Amniotic stem cell (primary cell): ENCODE data around the gene WNK1.
"Not testable (repeated sequence)": the region's sequence is repeated elsewhere in the genome, so short reads cannot be mapped to it uniquely, and the experiment has no call there.

Experiments
- DNase-seq: peaks from one replicate; lab custom pipeline; 2025; lab: John Stamatoyannopoulos, UW

The WNK1 gene

DNA sequence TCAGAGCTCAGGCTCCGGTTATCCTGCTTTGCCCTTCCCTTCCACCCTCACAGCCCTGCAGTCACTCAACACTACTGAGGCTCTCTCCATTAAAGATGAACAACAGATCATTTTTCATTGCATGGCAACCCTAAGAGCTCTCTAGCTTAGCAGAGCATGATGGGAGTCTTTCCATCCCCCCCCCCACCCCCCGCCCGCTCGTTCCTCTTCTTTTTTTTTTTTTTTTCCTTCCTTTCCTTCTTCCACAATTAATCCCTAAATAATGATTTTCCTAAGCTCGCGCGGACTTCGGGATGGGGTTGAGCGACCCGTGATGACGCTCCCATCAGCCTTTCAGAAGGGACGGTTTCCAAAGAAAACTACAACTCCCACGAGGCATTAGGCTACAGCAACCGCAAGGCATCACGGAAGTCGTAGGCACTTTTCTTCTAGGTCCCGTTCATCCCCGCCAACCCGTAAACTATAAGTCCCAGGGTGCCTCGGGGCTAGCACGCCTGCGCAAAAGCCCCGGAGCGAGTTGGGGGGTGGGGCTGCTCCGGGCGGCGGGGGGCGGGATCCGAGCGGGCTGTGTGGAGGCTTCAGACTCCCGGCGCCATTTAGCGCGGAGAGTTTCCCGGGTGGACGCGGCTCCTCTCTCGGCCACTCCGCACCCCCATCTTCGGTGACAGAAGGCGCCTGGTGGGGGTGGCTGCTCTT lies at the start of gene WNK1:
Gene WNK1 (plus strand): TSS at position 581 of the 696 bp plus-strand sequence. CDS start 987 bp downstream, outside the sequence.
- peak; percentile 99 for DNase-seq

DNA sequence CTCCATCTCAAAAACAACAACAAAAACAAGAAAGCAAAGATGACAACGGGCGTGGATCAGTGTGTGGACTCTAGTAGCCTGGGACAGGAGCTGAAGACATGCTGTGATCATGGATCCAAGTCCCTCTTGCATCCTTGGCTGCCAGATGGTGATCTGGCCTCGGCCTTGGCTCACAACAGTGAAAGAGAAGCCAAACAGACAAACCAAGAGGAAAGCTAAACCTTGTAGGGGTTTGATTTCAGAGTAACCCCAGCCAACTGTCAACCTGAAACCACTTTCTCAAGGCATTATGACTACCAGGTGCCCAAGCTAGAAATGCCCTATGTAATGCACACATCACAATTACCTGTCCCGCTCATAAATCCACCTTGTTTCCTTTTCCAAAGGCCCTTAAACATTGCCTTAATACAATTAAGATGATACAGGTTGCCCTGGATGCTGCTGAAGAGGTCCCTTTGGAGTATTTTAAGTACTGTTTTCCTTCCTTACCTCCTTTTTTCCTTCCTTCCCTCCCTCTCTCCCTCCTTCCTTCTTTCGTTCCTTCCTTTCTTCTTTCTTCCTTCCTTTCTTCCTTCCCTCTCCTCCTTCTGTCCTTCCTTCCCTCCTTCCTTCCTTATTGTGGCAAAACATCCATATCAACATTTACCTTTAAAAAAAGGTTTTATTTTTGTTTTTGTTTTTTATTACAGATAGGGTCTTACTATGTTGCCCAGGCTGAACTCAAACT lies 47.7 kb upstream of the WNK1 start:
- DNase-seq = no peak

DNA sequence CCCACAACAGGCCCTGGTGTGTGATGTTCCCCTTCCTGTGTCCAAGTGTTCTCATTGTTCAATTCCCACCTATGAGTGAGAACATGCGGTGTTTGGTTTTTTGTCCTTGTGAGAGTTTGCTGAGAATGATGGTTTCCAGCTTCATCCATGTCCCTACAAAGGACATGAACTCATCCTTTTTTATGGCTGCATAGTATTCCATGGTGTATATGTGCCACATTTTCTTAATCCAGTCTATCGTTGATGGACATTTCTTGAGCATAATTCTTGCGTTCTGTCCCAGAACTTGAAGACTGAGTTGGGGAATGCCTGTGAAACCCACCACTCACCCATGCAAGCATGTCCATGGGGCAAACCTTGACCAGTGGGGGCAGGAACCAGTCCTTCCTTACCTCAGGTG lies 44.3 kb upstream of the WNK1 start:
- DNase-seq = not testable (repeated sequence)

DNA sequence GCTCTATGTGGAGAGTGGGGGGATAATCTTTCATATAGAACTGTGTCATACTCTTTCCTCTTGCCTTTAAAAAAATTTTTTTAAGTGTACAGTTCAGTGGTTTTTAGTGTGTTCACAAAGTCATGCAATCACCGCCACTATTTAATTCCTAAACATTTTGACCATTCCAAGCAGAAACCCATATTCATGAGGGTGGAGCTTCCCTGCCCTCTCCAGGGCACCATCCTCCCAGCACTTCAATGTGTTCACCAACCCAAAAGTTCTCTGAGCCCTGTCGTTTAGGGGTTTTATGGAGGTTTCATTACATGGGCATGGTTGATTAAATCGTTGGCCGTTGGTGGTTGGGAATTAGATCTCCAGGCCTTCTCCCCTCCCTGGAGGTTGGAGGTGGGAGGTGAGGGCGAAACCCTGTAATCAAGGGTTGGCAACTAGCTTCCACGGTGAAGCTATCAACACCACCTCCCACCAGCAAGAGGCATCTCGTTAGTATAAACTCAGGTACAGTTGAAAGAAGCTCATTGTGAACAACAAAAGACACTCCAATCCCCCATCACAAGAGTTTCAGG lies 42.8 kb upstream of the WNK1 start:
- no peak for DNase-seq

DNA sequence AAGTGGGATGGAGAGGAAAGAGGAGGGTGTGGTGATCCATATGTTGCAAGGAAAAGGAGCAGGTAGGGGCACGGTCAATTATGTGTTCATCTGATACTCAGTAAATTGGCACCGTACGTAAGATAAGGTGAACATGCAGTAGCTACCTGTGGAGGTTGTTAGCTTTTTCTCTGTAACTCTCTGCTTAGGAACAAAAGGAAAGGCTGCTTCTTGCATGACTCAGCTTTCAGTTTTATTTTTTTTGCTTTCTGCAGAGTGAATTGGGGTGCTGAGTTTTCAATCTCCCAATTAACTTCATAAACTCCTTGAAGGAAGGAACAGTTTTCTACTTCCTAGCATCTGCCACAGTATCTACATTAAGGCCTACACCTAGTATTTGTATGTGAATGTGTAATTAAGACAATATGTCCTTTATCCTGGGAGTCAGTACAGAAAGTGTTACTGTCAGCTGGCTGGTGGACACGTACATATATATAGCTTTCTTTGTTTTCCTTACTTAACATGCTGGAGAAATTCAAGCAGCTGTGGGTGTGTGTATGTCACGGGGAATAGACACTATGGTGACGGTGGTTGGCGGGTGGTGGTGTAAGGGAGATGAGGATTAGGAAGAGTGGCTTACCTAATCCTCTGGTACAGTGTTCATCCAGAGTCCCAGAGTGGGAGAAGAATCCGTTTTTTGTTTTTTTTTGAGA lies 40.1 kb upstream of the WNK1 start:
- DNase-seq = no peak

DNA sequence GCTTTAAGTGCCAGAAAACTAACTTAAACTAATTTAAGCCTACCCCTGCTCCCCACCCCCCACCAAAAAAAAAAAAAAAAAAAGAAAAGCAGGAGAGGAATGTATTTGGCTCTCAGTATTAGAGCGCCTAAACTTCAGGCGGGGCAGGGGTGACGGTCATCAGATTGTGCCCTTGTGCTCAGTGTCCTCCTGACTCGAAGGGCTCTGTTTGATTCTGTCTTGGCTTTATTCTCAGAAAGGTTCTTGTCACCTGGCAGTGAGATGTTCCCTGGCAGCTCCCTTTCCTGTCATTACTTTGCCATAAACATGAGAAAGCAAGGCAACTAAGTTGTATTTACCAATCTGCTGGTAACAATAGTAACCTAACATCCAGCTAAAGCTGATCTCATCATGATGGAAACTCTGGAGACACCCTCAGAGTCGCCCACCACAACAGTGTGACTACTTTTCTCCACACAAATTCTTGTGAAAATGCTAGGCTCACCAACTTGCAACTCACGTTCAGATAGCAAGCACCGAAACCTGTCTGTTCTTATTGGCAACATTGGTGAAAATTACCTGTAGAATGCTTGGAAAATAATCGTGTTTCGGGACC lies 39.0 kb upstream of the WNK1 start:
- no peak for DNase-seq

DNA sequence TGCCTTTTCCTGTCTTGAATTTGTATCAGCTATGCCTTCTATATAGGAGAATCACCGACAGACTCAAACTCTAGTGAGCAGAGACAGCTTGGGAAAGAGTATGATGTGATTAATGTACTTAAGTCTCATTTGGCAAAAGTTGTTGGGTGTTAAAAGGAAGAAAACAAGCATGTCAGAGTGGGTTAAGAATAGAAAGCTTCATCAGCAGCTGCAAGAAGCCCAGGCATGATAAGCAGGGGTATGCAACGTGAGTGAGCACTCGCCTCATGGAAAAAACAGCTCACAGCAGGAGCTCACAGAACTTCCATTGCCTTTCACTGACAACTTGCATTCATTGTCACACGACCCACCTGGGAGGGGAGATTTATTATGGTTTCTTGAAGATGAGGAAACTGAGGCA lies 35.9 kb upstream of the WNK1 start:
- DNase-seq = no peak

DNA sequence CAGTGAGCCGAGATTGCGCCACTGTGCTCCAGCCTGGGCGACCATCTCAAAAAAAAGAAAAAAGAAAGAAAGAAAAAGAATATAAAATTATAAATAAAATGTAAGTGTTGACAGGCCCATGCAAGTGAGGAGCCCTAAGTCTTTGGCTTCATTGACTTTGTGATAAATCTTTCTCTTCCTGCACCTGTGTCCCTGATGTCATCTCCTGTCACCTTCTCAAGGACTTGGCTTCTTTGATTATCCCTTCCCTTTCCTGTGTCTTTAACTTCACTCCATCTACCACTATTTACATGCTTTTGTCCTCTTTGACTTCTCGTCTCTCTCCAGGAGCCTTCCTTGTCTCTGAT lies 33.6 kb upstream of the WNK1 start:
- no peak for DNase-seq

DNA sequence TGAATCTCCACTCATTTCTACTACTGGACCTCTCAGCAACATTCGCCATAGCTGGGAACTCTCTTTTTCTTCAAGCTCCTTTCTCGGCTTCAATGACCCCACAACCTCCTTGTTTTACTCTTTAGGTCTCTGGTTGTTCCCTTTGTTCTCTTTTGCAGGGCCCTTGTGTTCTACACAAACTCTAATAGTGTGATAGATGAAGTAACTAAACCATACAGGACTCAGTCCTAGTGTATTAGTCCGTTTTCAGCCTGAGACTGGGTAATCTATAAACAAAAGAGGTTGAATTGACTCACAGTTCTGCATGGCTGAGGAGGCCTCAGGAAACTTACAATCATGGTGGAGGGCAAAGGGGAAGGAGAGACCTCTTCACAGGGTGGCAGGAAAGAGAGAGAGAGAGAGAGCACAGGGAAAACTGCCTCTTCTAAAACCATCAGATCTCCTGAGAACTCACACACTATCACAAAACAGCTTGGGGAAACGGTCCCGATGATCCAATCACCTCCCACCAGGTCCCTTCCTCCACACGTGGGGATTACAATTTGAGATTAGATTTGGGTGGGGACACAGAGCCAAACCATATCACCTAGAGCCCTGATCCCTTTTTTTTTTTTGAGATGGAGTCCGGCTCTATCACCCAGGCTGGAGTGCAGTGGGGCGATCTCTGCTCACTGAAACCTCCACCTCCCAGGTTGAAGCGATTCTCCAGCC lies 32.0 kb upstream of the WNK1 start:
- no peak for DNase-seq

DNA sequence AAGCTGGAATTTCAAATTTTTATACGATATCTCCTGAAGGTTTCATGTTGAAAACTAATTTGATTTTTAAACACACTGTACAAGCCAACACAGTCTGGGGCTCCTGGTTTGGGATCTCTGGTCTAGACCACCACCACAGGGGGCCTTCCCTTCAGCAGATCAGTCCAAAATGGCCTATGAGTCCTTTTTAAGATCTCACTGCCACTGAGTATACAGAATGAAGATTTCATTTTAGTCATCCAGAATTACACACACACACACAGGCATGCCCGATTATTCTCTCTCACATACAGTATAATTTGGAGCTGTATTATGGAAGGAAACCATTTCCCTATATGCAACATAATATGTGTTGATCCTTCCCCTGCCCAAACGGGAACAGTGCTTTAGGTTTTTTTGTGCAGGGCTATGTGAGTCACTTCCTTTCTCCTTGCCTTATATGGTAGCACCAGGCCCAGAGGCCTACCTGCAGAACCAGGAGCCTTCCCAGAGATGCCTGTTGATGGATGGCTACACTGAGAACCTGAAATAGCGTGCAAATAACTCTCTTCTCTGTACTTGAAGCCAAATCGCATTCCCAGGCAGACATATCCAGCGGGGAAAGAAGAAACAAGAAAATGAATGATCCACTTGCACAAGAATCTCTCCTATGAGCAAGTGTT lies 28.1 kb upstream of the WNK1 start:
- DNase-seq = no peak

DNA sequence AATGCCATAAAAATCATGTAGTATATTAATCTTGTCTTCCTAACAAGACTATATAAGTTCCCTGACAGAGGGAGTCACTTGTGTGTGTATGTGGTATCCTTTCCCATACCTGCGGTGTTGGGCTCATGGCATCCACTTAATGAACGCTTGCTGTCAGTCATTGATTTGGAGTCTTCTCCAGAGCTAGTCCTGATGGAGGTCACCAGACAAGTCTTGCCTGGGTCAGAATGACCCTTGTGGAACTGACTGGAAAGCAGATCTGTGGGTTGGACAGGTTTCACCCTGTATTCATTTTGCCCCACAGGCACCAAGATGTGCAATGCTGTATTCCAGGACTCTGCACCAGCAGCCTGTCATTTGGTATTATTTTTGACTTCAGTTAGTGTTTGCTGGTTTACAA lies 27.3 kb upstream of the WNK1 start:
- DNase-seq = no peak

DNA sequence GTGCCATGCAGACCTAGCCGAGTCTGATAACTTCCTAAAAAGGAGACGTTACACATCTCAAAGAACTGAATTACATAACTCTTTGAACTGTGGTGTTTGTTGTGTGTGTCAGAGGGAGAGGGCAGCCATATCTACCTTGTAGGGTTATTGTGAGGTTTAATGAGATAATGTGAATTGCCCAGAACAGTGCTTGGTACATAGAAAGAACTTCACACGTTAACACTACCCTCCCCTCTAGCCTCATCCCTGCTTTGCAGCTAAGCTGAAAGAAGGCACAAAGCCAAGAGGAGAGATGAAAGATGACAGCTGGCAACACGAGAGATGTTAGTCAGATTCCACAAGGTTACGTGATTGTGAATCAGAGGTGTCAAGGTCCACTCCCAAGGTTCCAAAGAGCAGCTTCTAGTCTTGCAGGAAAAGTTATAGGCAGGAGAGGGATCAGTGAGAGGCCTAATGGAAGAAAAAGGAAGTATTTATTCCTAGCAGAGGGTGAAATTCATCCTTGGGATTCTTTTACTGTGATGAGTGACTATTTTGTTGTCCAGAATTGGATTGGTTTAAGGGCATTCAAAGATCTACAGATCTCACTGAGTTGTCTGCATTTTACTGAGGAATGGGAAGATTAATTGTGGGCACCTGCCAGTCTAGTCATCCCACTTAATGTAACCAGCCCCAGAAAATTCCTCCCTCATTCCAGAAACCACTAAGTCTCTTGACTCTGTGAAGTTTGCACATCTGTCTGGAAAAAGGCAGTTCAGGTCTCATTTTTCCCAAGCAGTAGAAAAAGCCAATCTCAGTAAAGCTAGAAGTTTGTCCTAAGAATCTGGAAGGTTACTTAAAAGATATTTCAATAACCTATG lies 25.9 kb upstream of the WNK1 start:
- no peak for DNase-seq

DNA sequence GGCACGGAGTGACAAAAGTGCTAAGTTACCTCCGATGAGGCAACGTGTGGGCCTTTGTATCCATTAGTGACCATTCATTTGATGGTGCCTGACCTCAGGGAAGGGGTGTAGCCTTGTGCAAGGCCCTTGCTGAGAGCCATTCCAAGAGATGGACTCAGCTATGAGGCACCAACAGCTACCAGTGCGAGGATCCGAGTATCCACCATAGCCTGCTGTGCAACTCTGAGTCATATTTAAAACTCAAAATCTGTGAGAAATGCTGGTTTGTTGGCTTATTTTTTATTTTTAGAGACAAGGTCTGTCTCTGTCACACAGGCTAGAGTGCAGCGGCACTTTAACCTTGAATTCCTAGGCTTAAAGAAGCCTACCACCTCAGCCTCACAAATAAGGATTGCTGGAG lies 25.1 kb upstream of the WNK1 start:
- DNase-seq = no peak

DNA sequence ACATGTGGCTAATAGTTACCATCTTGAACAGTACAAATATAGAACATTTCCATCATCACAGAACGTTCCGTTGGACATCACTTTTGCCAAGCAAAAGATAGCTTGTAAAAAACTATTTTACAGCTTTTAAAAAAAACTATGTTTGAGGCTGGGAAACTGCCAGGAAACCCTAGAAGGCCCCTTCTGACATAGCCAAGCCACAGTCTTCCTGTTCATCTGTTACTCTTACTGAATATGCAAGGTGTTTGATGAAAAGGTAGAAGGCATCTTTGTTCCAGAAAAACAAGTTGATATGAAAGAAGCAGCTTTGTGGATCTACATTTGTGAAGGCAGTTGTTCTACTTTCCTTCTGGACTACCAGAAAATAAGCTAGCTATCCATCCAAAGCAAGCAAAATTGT lies 23.6 kb upstream of the WNK1 start:
- no peak for DNase-seq

DNA sequence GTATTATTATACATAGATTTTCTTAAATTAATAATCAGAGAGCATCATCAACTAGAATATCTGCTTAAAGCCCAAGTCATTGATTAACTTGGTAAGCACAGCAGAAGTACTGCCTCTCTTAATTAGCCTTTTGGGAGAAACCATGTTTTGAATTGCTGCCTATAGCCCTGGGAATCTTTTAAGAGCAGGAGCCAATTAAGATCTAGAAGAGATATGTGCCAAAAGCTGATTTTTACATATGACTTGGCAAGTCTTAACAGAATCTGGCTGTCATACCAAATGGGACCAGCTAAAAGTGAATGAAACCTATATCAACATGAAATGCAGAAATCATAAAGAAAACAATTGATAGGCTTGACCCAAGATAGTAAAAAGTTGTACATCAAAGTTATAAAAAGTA lies 23.2 kb upstream of the WNK1 start:
- no peak for DNase-seq

DNA sequence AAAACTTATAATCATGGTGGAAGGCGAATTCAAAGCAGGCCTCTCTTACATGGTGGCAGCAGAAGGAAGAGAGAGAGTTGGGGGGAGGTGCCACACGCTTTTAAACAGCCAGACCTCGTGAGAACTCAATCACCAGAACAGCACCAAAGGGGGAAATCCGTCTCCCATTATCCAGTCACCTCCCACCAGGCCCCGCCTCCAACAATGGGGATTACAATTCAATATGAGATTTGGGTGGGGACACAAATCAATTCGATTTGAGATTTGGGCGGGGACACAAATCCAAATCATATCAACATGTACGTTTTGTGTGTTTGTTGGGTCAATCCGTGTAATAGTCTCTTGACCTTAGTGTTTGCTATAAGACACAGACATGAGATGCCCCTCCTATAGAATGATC lies 21.8 kb upstream of the WNK1 start:
- DNase-seq = no peak

DNA sequence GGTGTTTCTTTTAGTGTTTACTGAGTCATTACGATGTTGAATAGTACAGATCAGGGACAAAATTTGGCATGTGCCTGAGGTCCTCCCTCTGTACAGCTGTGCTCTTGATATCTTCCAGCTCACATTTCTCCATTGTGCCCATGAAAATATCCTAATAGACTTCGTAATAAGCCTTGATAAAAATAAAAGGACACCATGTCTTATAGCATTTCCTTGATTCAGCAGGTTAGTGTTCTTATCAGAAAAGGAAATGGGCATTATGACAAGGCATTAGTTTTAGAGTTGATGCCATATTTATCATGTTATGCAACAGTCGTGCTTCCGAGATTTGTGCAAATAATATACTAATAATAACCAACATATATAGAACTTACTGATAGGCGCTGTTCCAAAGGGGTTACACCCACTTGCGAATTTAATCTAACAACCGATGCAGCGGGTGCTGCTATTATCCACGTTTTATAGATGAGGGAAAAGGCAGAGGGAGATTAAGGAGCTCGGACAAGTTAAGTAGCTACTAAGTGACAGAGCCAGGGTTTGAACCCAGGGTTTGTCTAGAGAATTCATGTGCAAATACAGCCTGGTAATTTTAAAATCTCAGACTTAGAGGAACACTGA lies 15.1 kb upstream of the WNK1 start:
- no peak for DNase-seq

DNA sequence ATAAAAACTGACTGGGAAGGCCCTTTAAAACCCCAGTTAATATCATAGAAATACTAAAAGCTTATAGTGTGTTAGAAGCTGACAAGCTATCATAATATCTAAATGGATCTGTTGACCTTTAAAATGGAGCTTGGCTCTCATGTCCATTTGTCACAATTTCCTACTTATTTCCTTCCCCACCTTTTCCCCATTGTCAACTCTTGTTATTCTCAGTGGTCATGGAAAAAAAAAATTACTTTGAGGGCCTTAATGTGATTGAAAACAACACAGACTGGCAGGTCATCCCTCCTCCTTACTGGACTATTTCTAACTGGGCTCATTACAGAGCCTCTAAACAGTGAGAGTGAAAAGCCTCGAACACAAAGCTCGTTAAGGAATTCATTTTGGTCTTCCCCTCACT lies 13.7 kb upstream of the WNK1 start:
- DNase-seq = no peak

DNA sequence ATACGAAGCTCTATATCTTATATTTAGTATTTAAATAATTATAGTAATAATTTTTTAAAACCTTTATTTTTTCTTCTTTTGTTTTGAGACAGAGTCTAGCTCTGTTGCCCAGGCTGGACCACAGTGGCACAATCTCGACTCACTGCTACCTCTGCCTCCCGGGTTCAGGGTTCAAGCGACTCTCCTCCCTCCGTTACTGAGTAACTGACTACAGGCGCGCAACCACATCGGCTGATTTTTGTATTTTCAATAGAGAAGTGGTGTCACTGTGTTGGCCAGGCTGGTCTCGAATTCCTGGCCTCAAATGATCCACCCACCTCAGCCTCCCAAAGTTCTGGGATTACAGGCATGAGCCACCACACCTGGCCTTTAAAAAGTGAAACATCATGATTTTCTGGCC lies 13.0 kb upstream of the WNK1 start:
- no peak for DNase-seq

DNA sequence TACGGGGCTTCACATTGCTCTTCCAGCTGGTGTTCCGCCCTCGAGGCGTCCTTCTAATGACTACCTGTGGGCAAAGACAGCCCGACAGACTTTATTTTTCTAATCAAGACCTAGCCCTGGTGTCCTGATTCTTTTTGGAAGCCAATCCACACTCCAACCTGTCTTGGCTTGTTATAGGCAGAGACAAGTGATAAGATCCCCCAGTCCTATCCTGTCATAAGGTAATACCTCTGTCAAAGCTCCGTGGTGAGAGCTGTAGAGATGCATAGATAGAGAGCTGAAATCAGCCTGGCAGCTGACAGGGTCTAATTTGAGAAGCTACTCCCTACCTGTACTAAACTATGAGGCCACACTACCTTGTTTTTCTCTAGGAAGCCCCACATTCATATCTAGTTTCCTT lies 11.5 kb upstream of the WNK1 start:
- no peak for DNase-seq
